Sigmoid colon (tissue), 4 donors: ENCODE measurements around the gene SLC4A3.

Experiments used
- CTCF ChIP-seq, 4 experiments: fragments of 450-650 bp in 3 of 4; fragments of 200-600 bp in 1 of 4; IDR thresholded peaks; one replicate each; pipeline ENCODE4 v1.5.1; 2016 to 2019; ENCODE audit warnings: antibody characterized with exemption in 4 of 4, mild to moderate bottlenecking in 3 of 4, moderate library complexity in 2 of 4
- EP300 ChIP-seq, 4 donors: sonication (generic); formaldehyde crosslinking; IDR thresholded peaks; one replicate each; pipeline ENCODE4 v1.6.1; 2017; ENCODE audit warnings: antibody characterized with exemption in 4 of 4

GRCh38 chr2:219648963-219649362 lies 21.5 kb downstream of the SLC4A3 start:
- TF ChIP-seq EP300 (IDR thresholded peaks at IDR 0.05) (no peak), CTCF (IDR thresholded peaks at IDR 0.05) (no peak)
